GM12801 (cell line): ENCODE results near the gene SLC51B.

Experiments
- TF ChIP-seq, protein P1 (sequence below): IDR thresholded peaks from one replicate; pipeline ENCODE4 v1.5.1; 2011; ENCODE audit warnings: control low read depth; ENCODE audit not compliant: insufficient read length; ENCODE audit errors: extremely low read depth

SLC51B gene

DNA sequence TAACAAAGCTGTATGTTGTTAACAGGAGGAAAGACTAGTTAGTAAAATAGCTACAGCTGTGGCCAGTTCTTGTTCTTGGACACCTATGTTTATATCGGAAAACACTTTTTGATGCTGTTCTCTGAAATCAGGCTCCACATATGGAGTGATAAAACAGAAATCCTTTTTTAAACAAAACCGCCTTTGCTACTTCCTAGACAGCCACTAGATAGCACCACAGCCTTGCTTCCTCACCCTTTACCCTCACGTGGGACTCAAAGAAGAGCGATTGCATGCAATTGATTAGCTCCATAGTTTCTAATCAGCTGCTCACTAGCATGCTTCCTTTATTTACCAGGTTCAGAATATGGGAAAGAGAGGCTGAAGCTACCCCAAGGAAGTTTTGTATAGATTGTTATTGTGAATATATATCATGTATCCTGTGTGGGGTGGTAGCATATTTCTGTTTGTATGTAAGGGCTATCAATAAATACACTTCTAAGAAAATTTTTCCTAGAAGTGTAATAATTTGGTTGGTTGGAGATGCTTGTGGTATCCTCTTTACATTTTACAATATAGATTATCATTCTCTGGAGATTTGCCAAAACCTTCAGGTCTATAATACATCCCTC, 11.4 kb upstream of the SLC51B start:
- TF ChIP-seq, protein P1, sequence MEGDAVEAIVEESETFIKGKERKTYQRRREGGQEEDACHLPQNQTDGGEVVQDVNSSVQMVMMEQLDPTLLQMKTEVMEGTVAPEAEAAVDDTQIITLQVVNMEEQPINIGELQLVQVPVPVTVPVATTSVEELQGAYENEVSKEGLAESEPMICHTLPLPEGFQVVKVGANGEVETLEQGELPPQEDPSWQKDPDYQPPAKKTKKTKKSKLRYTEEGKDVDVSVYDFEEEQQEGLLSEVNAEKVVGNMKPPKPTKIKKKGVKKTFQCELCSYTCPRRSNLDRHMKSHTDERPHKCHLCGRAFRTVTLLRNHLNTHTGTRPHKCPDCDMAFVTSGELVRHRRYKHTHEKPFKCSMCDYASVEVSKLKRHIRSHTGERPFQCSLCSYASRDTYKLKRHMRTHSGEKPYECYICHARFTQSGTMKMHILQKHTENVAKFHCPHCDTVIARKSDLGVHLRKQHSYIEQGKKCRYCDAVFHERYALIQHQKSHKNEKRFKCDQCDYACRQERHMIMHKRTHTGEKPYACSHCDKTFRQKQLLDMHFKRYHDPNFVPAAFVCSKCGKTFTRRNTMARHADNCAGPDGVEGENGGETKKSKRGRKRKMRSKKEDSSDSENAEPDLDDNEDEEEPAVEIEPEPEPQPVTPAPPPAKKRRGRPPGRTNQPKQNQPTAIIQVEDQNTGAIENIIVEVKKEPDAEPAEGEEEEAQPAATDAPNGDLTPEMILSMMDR, result no peak

- TF ChIP-seq, protein P1, result no peak
Measured at GRCh38 chr15:65034719-65035118, 10.5 kb upstream of the SLC51B start.

DNA sequence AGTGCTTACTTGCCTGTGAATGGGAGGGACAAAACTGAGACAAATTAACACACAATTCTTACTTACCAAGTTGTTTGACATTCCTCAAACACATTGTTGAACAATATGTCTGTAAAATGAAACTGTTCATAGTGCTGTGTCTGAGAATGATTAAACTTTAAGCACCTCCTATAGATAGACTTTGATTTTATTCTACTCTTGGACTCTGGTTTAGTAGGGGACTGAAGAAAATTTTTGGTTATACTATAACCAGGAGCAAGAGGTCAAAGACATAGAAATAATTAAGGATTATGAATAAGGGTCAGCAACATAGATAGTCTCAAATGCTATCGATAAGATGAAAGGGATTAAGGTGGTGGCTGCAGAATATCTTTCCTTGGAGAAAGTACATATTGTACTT, 7.9 kb upstream of the SLC51B start:
- TF ChIP-seq, protein P1, result no peak

DNA sequence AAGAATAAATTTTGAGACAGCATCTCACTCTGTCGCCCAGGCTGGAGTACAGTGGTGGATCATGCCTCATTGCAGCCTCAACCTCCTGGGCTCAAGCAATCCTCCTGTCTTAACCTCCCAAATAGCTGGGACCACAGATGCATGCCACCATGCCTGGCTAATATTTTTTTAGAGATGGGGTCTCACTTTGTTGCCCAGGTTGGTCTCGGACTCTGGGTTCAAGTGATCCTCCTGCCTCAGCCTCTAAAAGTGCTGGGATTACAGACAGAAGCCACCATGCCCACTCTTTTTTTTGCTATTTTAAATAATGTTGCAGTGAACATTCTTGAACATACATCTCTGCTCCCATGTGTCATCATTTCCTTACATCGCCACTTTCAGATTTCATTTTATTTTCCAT, 6.8 kb upstream of the SLC51B start:
- TF ChIP-seq, protein P1, result no peak

- TF ChIP-seq, protein P1, result no peak
Measured at GRCh38 chr15:65038836-65039235, 6.4 kb upstream of the SLC51B start.

GRCh38 chr15:65040461-65040860, 4.7 kb upstream of the SLC51B start:
- TF ChIP-seq, protein P1, result no peak

DNA sequence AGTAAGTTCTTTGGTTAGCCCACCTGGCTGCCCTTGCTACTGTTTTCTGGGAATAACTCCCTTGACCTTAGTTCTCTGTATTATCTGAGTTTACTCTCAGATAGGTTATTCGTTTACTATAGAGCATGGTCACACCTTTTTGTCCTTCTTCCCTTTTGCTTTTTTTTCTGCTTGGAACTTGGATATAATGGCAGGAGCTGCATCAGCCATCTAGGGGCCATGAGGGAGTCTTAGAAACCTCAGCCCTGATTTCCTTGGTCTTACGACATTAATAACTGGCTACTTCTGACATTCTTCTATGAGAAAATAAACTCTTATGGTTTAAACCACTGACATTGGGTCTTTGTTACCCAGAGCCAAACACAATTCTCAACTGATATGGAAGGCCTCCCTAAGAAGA, 3.4 kb upstream of the SLC51B start:
- TF ChIP-seq, protein P1, result no peak

- TF ChIP-seq, protein P1, result no peak
Measured at GRCh38 chr15:65042776-65043327, 2.3 kb upstream of the SLC51B start.
